HCT116 (cell line): Measurements from ENCODE around the gene AOPEP. TPM values are rescaled to one million over a fixed set of nuclear protein-coding genes. Genes with fewer than 3 reads are reported as not detected.

ENCODE experiments used
- ATAC-seq: fragments of 200-7000 bp; cut with Tn5 transposase; 2 replicates; pipeline ENCODE4 v1.9.1; 2020; ENCODE audit warnings: mild to moderate bottlenecking, moderate library complexity
- BruUV-seq: library from RNA; stranded (reverse); fragments of 400-500 nt; replicated peaks from 2 replicates; lab custom pipeline; 2021; lab: Mats Ljungman, UMichigan
- CTCF ChIA-PET: fragments of 300-600 bp; sonication (Branson Sonifier 250); formaldehyde crosslinking; loops from one replicate; lab custom pipeline; 2021; ENCODE audit warnings: antibody characterized with exemption; lab: Charles Lee
- POLR2A ChIA-PET: fragments of 300-600, 350-600 bp; sonication (Branson Sonifier 250); formaldehyde crosslinking; loops from one replicate; lab custom pipeline; 2021; ENCODE audit warnings: antibody characterized with exemption; lab: Charles Lee
- RAD21 ChIA-PET, 2 experiments: fragments of 300-600 bp; sonication (Branson Sonifier 250); formaldehyde crosslinking; loops; one replicate each; lab custom pipeline; 2023; ENCODE audit warnings: low total read pairs in 2 of 2; ENCODE audit not compliant: uncharacterized antibody in 2 of 2, unreplicated experiment in 2 of 2, low non-redundant PET in 1 of 2; lab: Charles Lee
- DNase-seq: peaks from one replicate; pipeline ENCODE4 v3.0.0-alpha.2; 2010; ENCODE audit warnings: low read depth, low spot score
- H2AFZ ChIP-seq: fragments of 200-600 bp; shearing (Covaris generic), sonication (generic); 2 replicates; pipeline ENCODE4 v1.6.1; 2017; ENCODE audit warnings: low read depth, mixed run types, mixed read lengths, antibody characterized with exemption, low read length; ENCODE audit not compliant: poor library complexity, severe bottlenecking
- H3K27ac ChIP-seq: 2 replicates; pipeline ENCODE4 v1.5.1; 2012; ENCODE audit warnings: low read depth, low read length
- H3K27me3 ChIP-seq: fragments of 200-600 bp; sonication (generic); 2 replicates; pipeline ENCODE4 v1.6.1; 2016; ENCODE audit warnings: mixed run types, low read length, mixed read lengths; ENCODE audit not compliant: insufficient read depth
- H3K36me3 ChIP-seq, 2 experiments: fragments of 200-500 bp in 1 of 2; fragments of 200-600 bp in 1 of 2; sonication (Bioruptor generic) in 1 of 2; sonication (generic) in 1 of 2; 2 replicates each; pipeline versions ENCODE4 v1.5.1 to v1.6.1; 2014 to 2016; ENCODE audit warnings: low read length in 2 of 2, inconsistent platforms in 1 of 2, mixed read lengths in 1 of 2, mixed run types in 1 of 2; ENCODE audit not compliant: insufficient read depth in 2 of 2, control insufficient read depth in 1 of 2
- H3K4me1 ChIP-seq, 2 experiments: fragments of 200-600 bp in 1 of 2; sonication (generic) in 1 of 2; 2 replicates each; pipeline versions ENCODE4 v1.5.1 to v1.6.1; 2012 to 2017; ENCODE audit warnings: low read length in 2 of 2, inconsistent platforms in 1 of 2, mild to moderate bottlenecking in 1 of 2, mixed read lengths in 1 of 2, mixed run types in 1 of 2, moderate library complexity in 1 of 2; ENCODE audit not compliant: insufficient read depth in 2 of 2, control insufficient read depth in 1 of 2
- H3K4me2 ChIP-seq: fragments of 200-600 bp; sonication (generic); 2 replicates; pipeline ENCODE4 v1.6.1; 2017; ENCODE audit warnings: mixed run types, low read length, mixed read lengths
- H3K4me3 ChIP-seq, 2 experiments: fragments of 200-600 bp in 1 of 2; sonication (generic) in 1 of 2; replicated peaks in 1 of 2; 2 replicates each; pipeline ENCODE4 v1.5.1; 2011 to 2016; ENCODE audit warnings: low read length in 2 of 2, control low read depth in 1 of 2, low read depth in 1 of 2, mild to moderate bottlenecking in 1 of 2, mixed read lengths in 1 of 2, mixed run types in 1 of 2
- H3K79me2 ChIP-seq: fragments of 200-600 bp; sonication (generic); 2 replicates; pipeline ENCODE4 v1.6.1; 2017; ENCODE audit warnings: mild to moderate bottlenecking, mixed run types, low read length, moderate library complexity, mixed read lengths; ENCODE audit not compliant: insufficient read depth
- H3K9ac ChIP-seq: fragments of 200-600 bp; sonication (generic); 2 replicates; pipeline ENCODE4 v1.6.1; 2016; ENCODE audit warnings: low read length, mixed read lengths
- H3K9me2 ChIP-seq: fragments of 200-600 bp; sonication (generic), shearing (Covaris generic); 2 replicates; pipeline ENCODE4 v1.6.1; 2017; ENCODE audit warnings: mixed run types, mild to moderate bottlenecking, moderate library complexity; ENCODE audit not compliant: insufficient read depth
- H3K9me3 ChIP-seq, 2 experiments: fragments of 200-500 bp in 1 of 2; fragments of 200-600 bp in 1 of 2; sonication (Bioruptor generic) in 1 of 2; sonication (generic) in 1 of 2; 2 replicates each; pipeline ENCODE4 v1.6.1; 2014 to 2017; ENCODE audit warnings: low read length in 2 of 2, mixed read lengths in 2 of 2, inconsistent platforms in 1 of 2, low read depth in 1 of 2, mild to moderate bottlenecking in 1 of 2, mixed run types in 1 of 2, moderate library complexity in 1 of 2; ENCODE audit not compliant: control insufficient read depth in 1 of 2, insufficient read depth in 1 of 2
- H4K20me1 ChIP-seq: fragments of 200-600 bp; sonication (generic), shearing (Covaris generic); 2 replicates; pipeline ENCODE4 v1.6.1; 2017; ENCODE audit warnings: mixed run types, mild to moderate bottlenecking, moderate library complexity; ENCODE audit not compliant: insufficient read depth
- CBX3 ChIP-seq: IDR thresholded peaks from 2 replicates; pipeline ENCODE4 v1.6.1; 2012; ENCODE audit warnings: low read depth
- CEBPB ChIP-seq: IDR thresholded peaks from 2 replicates; pipeline ENCODE4 v1.6.1; 2012; ENCODE audit warnings: low read depth
- ELF1 ChIP-seq: IDR thresholded peaks from 2 replicates; pipeline ENCODE4 v1.6.1; 2012; ENCODE audit warnings: low read depth, borderline replicate concordance
- EZH2 ChIP-seq: fragments of 200-600 bp; sonication (generic); IDR thresholded peaks from 2 replicates; pipeline ENCODE4 v1.6.1; 2017; ENCODE audit warnings: antibody characterized with exemption, mixed run types
- EZH2phosphoT487 ChIP-seq: fragments of 200-600 bp; IDR thresholded peaks from 2 replicates; pipeline ENCODE4 v1.6.1; 2018; ENCODE audit warnings: antibody characterized with exemption, borderline replicate concordance
- JUND ChIP-seq: IDR thresholded peaks from 2 replicates; pipeline ENCODE4 v1.6.1; 2012
- POLR2A ChIP-seq: IDR thresholded peaks from 2 replicates; pipeline ENCODE4 v1.7.0; 2011; ENCODE audit warnings: borderline replicate concordance; ENCODE audit not compliant: insufficient read depth, insufficient read length; ENCODE audit errors: extremely low read depth
- POLR2AphosphoS5 ChIP-seq: IDR thresholded peaks from 2 replicates; pipeline ENCODE4 v1.6.1; 2011; ENCODE audit warnings: mild to moderate bottlenecking, low read depth, low read length, moderate library complexity
- SRF ChIP-seq: IDR thresholded peaks from 2 replicates; pipeline ENCODE4 v1.6.1; 2012; ENCODE audit warnings: low read depth
- YY1 ChIP-seq: IDR thresholded peaks from 2 replicates; pipeline ENCODE4 v1.6.1; 2011; ENCODE audit warnings: low read length, low read depth, moderate library complexity, mild to moderate bottlenecking; ENCODE audit not compliant: insufficient replicate concordance; ENCODE audit errors: extremely low read depth
- ZFX ChIP-seq: fragments of 450-650 bp; IDR thresholded peaks from 2 replicates; pipeline ENCODE4 v1.6.1; 2017
- intact Hi-C: fragments of 100-400 bp; cut with micrococcal nuclease; formaldehyde crosslinking; loops from 2 replicates; pipeline ENCODE4 v1.10.0; 2022
- total RNA-seq: library from RNA; stranded (reverse); gene quantifications from one replicate; pipeline ENCODE4 v1.2.1, GENCODE V29; 2021; ENCODE audit not compliant: unreplicated experiment
- TF ChIP-seq, protein P1 (sequence below): IDR thresholded peaks from 2 replicates; pipeline ENCODE4 v1.6.1; 2012; ENCODE audit warnings: low read depth
- TF ChIP-seq, protein P2 (sequence below): IDR thresholded peaks from 2 replicates; pipeline ENCODE4 v1.6.1; 2012
- TF ChIP-seq, protein P3 (sequence below), 3 experiments: fragments of 200-600 bp in 1 of 3; sonication (generic) in 1 of 3; IDR thresholded peaks in 2 of 3; conservative IDR thresholded peaks in 1 of 3; 2 replicates each; pipeline ENCODE4 v1.5.1; 2012 to 2017; ENCODE audit warnings: low read depth in 2 of 3, low read length in 2 of 3, antibody characterized with exemption in 1 of 3, borderline replicate concordance in 1 of 3, control low read depth in 1 of 3, mild to moderate bottlenecking in 1 of 3, mixed read lengths in 1 of 3, mixed run types in 1 of 3, moderate library complexity in 1 of 3; ENCODE audit not compliant: insufficient read depth in 1 of 3

AOPEP gene
- total RNA-seq, 1 experiment from 2014 or later, result 15.1 TPM

DNA sequence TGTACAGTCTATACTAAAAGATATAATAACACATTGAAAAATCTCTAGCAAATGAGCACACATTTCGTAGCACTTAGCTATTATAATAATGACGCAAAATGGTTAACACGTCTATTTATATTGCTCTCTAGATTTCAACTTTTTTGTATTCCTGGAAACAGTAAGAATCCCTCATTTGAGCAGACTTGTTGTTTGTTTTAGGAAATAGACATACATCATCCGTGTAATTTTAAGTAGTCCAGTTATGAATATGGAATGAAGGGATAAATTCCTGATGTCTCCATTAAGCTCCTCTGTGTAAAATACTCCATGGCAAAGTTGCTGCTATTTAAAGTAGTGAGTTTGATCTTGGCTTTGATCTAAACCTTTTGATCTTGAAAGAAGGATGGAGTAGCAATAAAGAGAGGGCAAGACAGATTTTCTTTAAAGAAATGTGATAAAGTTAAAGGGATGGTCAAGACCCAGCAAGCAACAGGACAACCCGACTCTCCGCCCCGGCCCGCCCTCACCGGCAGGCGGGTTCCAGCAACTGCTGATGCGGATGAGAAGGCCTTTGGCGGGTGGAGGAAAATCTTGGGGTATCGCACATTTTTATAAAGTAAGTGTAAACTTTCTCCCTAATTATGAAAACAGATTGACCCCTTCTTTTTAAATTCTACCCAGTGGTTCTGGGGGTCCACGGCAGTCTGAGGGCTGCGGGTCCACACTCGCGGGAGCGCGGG is 277.4 kb downstream of the AOPEP start:
- Histone ChIP-seq H3K9ac (peak overlapping the region; percentile 65), H3K36me3 (no peaks in the 10 kb centered on the region), H3K4me2 (peak overlapping the region; percentile 82), H3K9me3 (no peaks in the 10 kb centered on the region), H3K4me1 (peaks cover 6 to 22% of the 10 kb centered on the region in 2 experiments), H4K20me1 (no peaks in the 10 kb centered on the region), H3K4me3 (peak overlapping the region; percentile 70 to 73), H2AFZ (peak overlapping the region; percentile 24), H3K79me2 (no peaks in the 10 kb centered on the region), H3K9me2 (no peaks in the 10 kb centered on the region), H3K27me3 (no peaks in the 10 kb centered on the region), H3K27ac (peak overlapping the region; percentile 54)
- BruUV-seq, result no TSS peak
- intact Hi-C loops, result loop anchor here (5.0 kb wide), 1 partner anchor 137 kb away; no protein-coding TSS in a partner anchor
- TF ChIP-seq JUND (no peak), POLR2A (no peak), EZH2 (no peak), YY1 (no peak), CEBPB (no peak), CBX3 (no peak), ZFX (peak; percentile 18; the same call in 1 of the 2 replicates), POLR2AphosphoS5 (no peak), EZH2phosphoT487 (no peak), SRF (no peak), ELF1 (no peak)
- TF ChIP-seq, protein P1, sequence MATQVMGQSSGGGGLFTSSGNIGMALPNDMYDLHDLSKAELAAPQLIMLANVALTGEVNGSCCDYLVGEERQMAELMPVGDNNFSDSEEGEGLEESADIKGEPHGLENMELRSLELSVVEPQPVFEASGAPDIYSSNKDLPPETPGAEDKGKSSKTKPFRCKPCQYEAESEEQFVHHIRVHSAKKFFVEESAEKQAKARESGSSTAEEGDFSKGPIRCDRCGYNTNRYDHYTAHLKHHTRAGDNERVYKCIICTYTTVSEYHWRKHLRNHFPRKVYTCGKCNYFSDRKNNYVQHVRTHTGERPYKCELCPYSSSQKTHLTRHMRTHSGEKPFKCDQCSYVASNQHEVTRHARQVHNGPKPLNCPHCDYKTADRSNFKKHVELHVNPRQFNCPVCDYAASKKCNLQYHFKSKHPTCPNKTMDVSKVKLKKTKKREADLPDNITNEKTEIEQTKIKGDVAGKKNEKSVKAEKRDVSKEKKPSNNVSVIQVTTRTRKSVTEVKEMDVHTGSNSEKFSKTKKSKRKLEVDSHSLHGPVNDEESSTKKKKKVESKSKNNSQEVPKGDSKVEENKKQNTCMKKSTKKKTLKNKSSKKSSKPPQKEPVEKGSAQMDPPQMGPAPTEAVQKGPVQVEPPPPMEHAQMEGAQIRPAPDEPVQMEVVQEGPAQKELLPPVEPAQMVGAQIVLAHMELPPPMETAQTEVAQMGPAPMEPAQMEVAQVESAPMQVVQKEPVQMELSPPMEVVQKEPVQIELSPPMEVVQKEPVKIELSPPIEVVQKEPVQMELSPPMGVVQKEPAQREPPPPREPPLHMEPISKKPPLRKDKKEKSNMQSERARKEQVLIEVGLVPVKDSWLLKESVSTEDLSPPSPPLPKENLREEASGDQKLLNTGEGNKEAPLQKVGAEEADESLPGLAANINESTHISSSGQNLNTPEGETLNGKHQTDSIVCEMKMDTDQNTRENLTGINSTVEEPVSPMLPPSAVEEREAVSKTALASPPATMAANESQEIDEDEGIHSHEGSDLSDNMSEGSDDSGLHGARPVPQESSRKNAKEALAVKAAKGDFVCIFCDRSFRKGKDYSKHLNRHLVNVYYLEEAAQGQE, result no peak
- TF ChIP-seq, protein P2, sequence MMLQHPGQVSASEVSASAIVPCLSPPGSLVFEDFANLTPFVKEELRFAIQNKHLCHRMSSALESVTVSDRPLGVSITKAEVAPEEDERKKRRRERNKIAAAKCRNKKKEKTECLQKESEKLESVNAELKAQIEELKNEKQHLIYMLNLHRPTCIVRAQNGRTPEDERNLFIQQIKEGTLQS, result no peak
- TF ChIP-seq, protein P3, sequence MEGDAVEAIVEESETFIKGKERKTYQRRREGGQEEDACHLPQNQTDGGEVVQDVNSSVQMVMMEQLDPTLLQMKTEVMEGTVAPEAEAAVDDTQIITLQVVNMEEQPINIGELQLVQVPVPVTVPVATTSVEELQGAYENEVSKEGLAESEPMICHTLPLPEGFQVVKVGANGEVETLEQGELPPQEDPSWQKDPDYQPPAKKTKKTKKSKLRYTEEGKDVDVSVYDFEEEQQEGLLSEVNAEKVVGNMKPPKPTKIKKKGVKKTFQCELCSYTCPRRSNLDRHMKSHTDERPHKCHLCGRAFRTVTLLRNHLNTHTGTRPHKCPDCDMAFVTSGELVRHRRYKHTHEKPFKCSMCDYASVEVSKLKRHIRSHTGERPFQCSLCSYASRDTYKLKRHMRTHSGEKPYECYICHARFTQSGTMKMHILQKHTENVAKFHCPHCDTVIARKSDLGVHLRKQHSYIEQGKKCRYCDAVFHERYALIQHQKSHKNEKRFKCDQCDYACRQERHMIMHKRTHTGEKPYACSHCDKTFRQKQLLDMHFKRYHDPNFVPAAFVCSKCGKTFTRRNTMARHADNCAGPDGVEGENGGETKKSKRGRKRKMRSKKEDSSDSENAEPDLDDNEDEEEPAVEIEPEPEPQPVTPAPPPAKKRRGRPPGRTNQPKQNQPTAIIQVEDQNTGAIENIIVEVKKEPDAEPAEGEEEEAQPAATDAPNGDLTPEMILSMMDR (IDR thresholded peaks at IDR 0.05 in 2 of 3, conservative IDR thresholded peaks at IDR 0.05 in 1 of 3; ENCODE audit: borderline replicate concordance in 1 of 3, insufficient read depth in 1 of 3, low read depth in 2 of 3, low read length in 2 of 3), result peak in 1 of 3 experiments; percentile 13; a peak in 1 of 6 replicates
- ChIA-PET CTCF (no interaction called here), POLR2A (no interaction called here), RAD21 (no interaction called here)
- DNase-seq, result no peak
- ATAC-seq, result peak; percentile 62
